Endodermal cell (in vitro differentiated cells): Measurements from ENCODE around the gene ANKRD33B. TPM values are rescaled to one million over a fixed set of nuclear protein-coding genes. Genes with fewer than 3 reads are reported as not detected.

Source experiments
- DNase-seq: peaks from one replicate; pipeline ENCODE4 v3.0.0-alpha.2; 2017
- H3K27ac ChIP-seq: 2 replicates; pipeline ENCODE4 v1.5.1; 2013; ENCODE audit warnings: mild to moderate bottlenecking, low read depth, low read length, moderate library complexity
- H3K27me3 ChIP-seq: 2 replicates; pipeline ENCODE4 v1.6.1; 2013; ENCODE audit warnings: mild to moderate bottlenecking, low read length, moderate library complexity; ENCODE audit not compliant: insufficient read depth, control insufficient read depth, poor library complexity, severe bottlenecking
- H3K36me3 ChIP-seq: 2 replicates; pipeline ENCODE4 v1.7.0; 2013; ENCODE audit warnings: mild to moderate bottlenecking, low read length, moderate library complexity; ENCODE audit not compliant: control insufficient read depth, insufficient read depth
- H3K4me1 ChIP-seq: one replicate; pipeline ENCODE4 v1.7.0; 2013; ENCODE audit warnings: low read length; ENCODE audit not compliant: control insufficient read depth, insufficient read depth
- H3K4me3 ChIP-seq: 2 replicates; pipeline ENCODE4 v1.5.1; 2013; ENCODE audit warnings: mild to moderate bottlenecking, low read length, moderate library complexity
- H3K9ac ChIP-seq: 2 replicates; pipeline ENCODE4 v1.6.1; 2013; ENCODE audit warnings: mild to moderate bottlenecking, low read length, moderate library complexity; ENCODE audit not compliant: poor library complexity, severe bottlenecking; ENCODE audit errors: extremely low read depth
- H3K9me3 ChIP-seq: 2 replicates; pipeline ENCODE4 v1.6.1; 2013; ENCODE audit warnings: mild to moderate bottlenecking, low read length, moderate library complexity; ENCODE audit not compliant: control insufficient read depth
- H3K27ac Mint-ChIP-seq: 2 replicates; pipeline ENCODE4 v1.8.0; 2020; ENCODE audit warnings: mixed read lengths
- H3K27me3 Mint-ChIP-seq: 2 replicates; pipeline ENCODE4 v1.8.0; 2021; ENCODE audit warnings: mild to moderate bottlenecking, mixed read lengths; ENCODE audit not compliant: insufficient read depth
- H3K36me3 Mint-ChIP-seq: 2 replicates; pipeline ENCODE4 v1.8.0; 2020; ENCODE audit warnings: low read depth, mixed read lengths
- H3K4me1 Mint-ChIP-seq: 2 replicates; pipeline ENCODE4 v1.8.0; 2020; ENCODE audit warnings: mixed read lengths
- H3K4me3 Mint-ChIP-seq: 2 replicates; pipeline ENCODE4 v1.8.0; 2020; ENCODE audit warnings: mild to moderate bottlenecking, moderate library complexity, mixed read lengths
- H3K9me3 Mint-ChIP-seq: 2 replicates; pipeline ENCODE4 v1.8.0; 2020; ENCODE audit warnings: mild to moderate bottlenecking, mixed read lengths
- CTCF ChIP-seq: fragments of 200-600 bp; sonication (generic); conservative IDR thresholded peaks from 2 replicates; pipeline ENCODE4 v1.5.0; 2021; ENCODE audit warnings: antibody characterized with exemption, mild to moderate bottlenecking
- WGBS, 2 experiments: methylation state at CpG; one replicate each; pipeline versions ENCODE4 v1.1.5 to v1.1.7; 2013; ENCODE audit warnings: missing lambda C conversion rate in 2 of 2, mixed read lengths in 1 of 2; ENCODE audit not compliant: insufficient coverage in 1 of 2, insufficient read length in 1 of 2; 5-methylcytosine and 5-hydroxymethylcytosine counted together
- total RNA-seq, 2 donors: library from RNA; stranded (reverse); fragmentation: NEBNext Ultra II Directional in 1 of 2; extraction: Animal tissue kit (Norgen Biotek cat#: 25700) in 1 of 2; gene quantifications; 2 replicates in 1 of 2; 3 replicates in 1 of 2; pipeline ENCODE4 v1.2.1, GENCODE V29; 2021

ANKRD33B gene
- total RNA-seq, 2 donors from 2014 or later: 21.9 to 37.2 TPM

- no peaks in the 10 kb centered on the region for H3K36me3 ChIP-seq
- no peak for TF ChIP-seq CTCF
- no peak overlapping the region for H3K4me3 ChIP-seq
- Mint-ChIP-seq H3K4me3 (no peak overlapping the region), H3K27me3 (peaks cover 4% of the 10 kb centered on the region), H3K4me1 (peaks cover 1% of the 10 kb centered on the region), H3K27ac (no peak overlapping the region), H3K9me3 (peaks cover 14% of the 10 kb centered on the region), H3K36me3 (no peaks in the 10 kb centered on the region)
- 90 to 100% methylated on average over 1 to 2 of the region's 2 CpGs for WGBS, 2 experiments
- H3K27ac ChIP-seq: no peak overlapping the region
- peaks cover 11% of the 10 kb centered on the region for H3K9me3 ChIP-seq
- no peaks in the 10 kb centered on the region for H3K4me1 ChIP-seq
- H3K9ac ChIP-seq: no peak overlapping the region
- no peak for DNase-seq
- H3K27me3 ChIP-seq: no peaks in the 10 kb centered on the region
These were observed 45.5 kb upstream of the ANKRD33B start for GRCh38 chr5:10518347-10518746.

GRCh38 chr5:10519729-10520128, 44.1 kb upstream of the ANKRD33B start:
- whole genome bisulfite sequencing, 2 experiments: 94 to 100% methylated on average over 2 to 7 of the region's 7 CpGs
- H3K27ac Mint-ChIP-seq: no peak overlapping the region
- no peaks in the 10 kb centered on the region for H3K4me1 ChIP-seq
- H3K36me3 Mint-ChIP-seq: no peaks in the 10 kb centered on the region
- peaks cover 11% of the 10 kb centered on the region for H3K9me3 ChIP-seq
- H3K27me3 ChIP-seq: no peaks in the 10 kb centered on the region
- no peak overlapping the region for H3K27ac ChIP-seq
- TF ChIP-seq CTCF: no peak
- H3K36me3 ChIP-seq: no peaks in the 10 kb centered on the region
- H3K27me3 Mint-ChIP-seq: peaks cover 6% of the 10 kb centered on the region
- H3K4me1 Mint-ChIP-seq: no peaks in the 10 kb centered on the region
- no peak overlapping the region for H3K4me3 Mint-ChIP-seq
- H3K9ac ChIP-seq: no peak overlapping the region
- DNase-seq: no peak
- H3K4me3 ChIP-seq: no peak overlapping the region
- H3K9me3 Mint-ChIP-seq: peaks cover 18% of the 10 kb centered on the region

DNA sequence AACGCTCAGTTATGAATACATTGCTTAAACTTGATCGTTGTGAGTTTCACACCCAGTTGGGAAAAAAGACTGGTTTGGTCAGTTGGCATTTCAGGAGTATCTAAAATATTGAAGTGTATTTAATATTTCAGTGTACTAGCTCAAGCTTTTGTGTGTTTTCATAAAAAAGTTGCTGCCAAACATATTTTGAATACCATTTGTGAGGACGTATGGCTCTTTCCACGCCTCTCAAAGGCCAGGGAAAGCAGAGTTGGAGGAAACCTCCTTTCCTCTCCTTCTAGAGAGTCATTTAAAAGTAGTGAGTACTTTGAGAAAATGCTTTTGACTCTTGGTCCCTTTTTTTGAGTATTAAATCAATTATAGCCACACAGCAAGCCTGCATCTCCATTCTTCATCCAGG, 43.2 kb upstream of the ANKRD33B start:
- Mint-ChIP-seq H3K4me3 (no peak overlapping the region), H3K27me3 (peaks cover 6% of the 10 kb centered on the region), H3K27ac (no peak overlapping the region), H3K9me3 (peaks cover 18% of the 10 kb centered on the region), H3K36me3 (no peaks in the 10 kb centered on the region), H3K4me1 (peaks cover 5% of the 10 kb centered on the region)
- 88 to 96% methylated on average over 4 of the region's 4 CpGs for WGBS, 2 experiments
- no peak overlapping the region for H3K4me3 ChIP-seq
- peaks cover 11% of the 10 kb centered on the region for H3K9me3 ChIP-seq
- DNase-seq: no peak
- no peak overlapping the region for H3K27ac ChIP-seq
- H3K4me1 ChIP-seq: no peaks in the 10 kb centered on the region
- no peaks in the 10 kb centered on the region for H3K36me3 ChIP-seq
- TF ChIP-seq CTCF: no peak
- no peak overlapping the region for H3K9ac ChIP-seq
- H3K27me3 ChIP-seq: no peaks in the 10 kb centered on the region
